ENCODE data around the gene PLK4.
"Not testable (repeated sequence)": the region's sequence is repeated elsewhere in the genome, so short reads cannot be mapped to it uniquely, and the experiment has no call there.

PLK4 gene

DNA sequence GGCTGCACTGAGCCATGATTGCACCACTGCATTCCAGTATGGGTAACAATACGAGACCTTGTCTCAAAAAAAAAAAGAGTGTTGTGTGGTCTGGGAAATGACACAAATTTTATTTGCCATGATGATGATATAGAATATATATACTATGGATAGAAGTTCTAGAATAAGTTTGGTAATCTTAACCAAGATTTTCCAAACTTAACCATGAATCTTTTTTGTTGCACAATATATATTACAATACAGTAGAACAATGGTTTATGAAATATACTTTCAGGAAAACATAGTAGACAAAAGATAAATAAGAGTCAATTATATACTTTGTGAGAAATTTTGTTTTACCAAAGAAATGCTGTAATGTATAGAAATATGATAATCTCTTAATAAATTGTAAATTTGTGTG, 49.5 kb downstream of the PLK4 start:
- TF ChIP-seq, protein P1, sequence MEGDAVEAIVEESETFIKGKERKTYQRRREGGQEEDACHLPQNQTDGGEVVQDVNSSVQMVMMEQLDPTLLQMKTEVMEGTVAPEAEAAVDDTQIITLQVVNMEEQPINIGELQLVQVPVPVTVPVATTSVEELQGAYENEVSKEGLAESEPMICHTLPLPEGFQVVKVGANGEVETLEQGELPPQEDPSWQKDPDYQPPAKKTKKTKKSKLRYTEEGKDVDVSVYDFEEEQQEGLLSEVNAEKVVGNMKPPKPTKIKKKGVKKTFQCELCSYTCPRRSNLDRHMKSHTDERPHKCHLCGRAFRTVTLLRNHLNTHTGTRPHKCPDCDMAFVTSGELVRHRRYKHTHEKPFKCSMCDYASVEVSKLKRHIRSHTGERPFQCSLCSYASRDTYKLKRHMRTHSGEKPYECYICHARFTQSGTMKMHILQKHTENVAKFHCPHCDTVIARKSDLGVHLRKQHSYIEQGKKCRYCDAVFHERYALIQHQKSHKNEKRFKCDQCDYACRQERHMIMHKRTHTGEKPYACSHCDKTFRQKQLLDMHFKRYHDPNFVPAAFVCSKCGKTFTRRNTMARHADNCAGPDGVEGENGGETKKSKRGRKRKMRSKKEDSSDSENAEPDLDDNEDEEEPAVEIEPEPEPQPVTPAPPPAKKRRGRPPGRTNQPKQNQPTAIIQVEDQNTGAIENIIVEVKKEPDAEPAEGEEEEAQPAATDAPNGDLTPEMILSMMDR (IDR thresholded peaks at IDR 0.05; ENCODE audit: insufficient read depth, low read length): no peak
- TF ChIP-seq, protein P2, sequence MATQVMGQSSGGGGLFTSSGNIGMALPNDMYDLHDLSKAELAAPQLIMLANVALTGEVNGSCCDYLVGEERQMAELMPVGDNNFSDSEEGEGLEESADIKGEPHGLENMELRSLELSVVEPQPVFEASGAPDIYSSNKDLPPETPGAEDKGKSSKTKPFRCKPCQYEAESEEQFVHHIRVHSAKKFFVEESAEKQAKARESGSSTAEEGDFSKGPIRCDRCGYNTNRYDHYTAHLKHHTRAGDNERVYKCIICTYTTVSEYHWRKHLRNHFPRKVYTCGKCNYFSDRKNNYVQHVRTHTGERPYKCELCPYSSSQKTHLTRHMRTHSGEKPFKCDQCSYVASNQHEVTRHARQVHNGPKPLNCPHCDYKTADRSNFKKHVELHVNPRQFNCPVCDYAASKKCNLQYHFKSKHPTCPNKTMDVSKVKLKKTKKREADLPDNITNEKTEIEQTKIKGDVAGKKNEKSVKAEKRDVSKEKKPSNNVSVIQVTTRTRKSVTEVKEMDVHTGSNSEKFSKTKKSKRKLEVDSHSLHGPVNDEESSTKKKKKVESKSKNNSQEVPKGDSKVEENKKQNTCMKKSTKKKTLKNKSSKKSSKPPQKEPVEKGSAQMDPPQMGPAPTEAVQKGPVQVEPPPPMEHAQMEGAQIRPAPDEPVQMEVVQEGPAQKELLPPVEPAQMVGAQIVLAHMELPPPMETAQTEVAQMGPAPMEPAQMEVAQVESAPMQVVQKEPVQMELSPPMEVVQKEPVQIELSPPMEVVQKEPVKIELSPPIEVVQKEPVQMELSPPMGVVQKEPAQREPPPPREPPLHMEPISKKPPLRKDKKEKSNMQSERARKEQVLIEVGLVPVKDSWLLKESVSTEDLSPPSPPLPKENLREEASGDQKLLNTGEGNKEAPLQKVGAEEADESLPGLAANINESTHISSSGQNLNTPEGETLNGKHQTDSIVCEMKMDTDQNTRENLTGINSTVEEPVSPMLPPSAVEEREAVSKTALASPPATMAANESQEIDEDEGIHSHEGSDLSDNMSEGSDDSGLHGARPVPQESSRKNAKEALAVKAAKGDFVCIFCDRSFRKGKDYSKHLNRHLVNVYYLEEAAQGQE (IDR thresholded peaks at IDR 0.05; ENCODE audit: insufficient replicate concordance, low read depth): no peak
- no peak for TF ChIP-seq GABPA (IDR thresholded peaks at IDR 0.05; ENCODE audit: low read depth)
- TF ChIP-seq POLR2AphosphoS5 (IDR thresholded peaks at IDR 0.05; ENCODE audit: low read depth): no peak
- no peak for TF ChIP-seq SPI1 (IDR thresholded peaks at IDR 0.05; ENCODE audit: borderline replicate concordance, low read depth)
- no peak overlapping the region for H3K4me3 ChIP-seq (replicated peaks; ENCODE audit: insufficient read depth, low read length)
- H3K27me3 ChIP-seq (ENCODE audit: insufficient read depth, poor library complexity, severe bottlenecking): no peaks in the 10 kb centered on the region
- no peak overlapping the region for H3K27ac ChIP-seq (replicated peaks)
- no peak for DNase-seq (ENCODE audit: low read depth in 1 of 2, low spot score in 1 of 2)

DNA sequence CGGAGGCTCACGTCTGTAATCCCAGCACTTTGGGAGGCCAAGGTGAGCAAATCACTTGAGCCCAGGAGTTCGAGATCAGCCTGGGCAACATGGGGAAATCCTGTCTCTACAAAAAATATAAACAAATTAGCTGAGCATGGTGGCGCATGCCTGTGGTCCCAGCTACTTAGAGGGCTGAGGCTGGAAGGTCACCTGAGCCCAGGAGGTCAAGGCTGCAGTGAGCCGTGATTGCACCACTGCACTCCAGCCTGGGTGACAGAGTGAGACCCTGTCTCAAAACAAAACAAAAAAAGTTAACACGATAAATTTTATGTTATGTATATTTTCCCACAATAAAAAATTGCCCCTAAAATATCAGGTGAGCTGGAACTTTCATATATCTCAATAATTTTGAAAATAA, 51.1 kb downstream of the PLK4 start:
- not testable (repeated sequence) for H3K4me3 ChIP-seq (replicated peaks; ENCODE audit: insufficient read depth, low read length); H3K27ac ChIP-seq (replicated peaks); H3K27me3 ChIP-seq (ENCODE audit: insufficient read depth, poor library complexity, severe bottlenecking); DNase-seq (ENCODE audit: low read depth in 1 of 2, low spot score in 1 of 2)

DNA sequence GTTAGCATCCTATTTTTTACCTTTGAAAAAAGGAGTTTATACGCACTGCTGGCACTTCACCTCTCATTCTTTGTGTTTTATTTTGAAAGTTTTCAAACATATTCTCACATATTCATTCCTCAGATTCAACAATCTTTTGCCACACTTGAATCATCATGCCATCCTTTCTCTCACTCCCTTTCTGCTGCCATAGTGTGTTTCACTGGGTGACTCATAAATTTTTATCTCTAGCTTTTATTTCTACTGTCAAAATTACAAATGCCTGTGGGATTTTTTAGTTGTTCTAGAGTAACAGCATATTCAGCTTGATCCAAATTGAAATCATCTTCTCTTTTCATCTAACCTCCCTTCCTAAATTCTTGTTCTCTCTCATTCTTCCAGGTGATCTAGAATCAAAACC, 56.3 kb downstream of the PLK4 start:
- Histone ChIP-seq H3K27ac (replicated peaks) (no peak overlapping the region), H3K27me3 (ENCODE audit: insufficient read depth, poor library complexity, severe bottlenecking) (no peaks in the 10 kb centered on the region), H3K4me3 (replicated peaks; ENCODE audit: insufficient read depth, low read length) (no peak overlapping the region)
- no peak for DNase-seq (ENCODE audit: low read depth in 1 of 2, low spot score in 1 of 2)
- TF ChIP-seq, protein P2 (IDR thresholded peaks at IDR 0.05; ENCODE audit: insufficient replicate concordance, low read depth): no peak
- TF ChIP-seq SPI1 (IDR thresholded peaks at IDR 0.05; ENCODE audit: borderline replicate concordance, low read depth) (no peak), GABPA (IDR thresholded peaks at IDR 0.05; ENCODE audit: low read depth) (no peak), POLR2AphosphoS5 (IDR thresholded peaks at IDR 0.05; ENCODE audit: low read depth) (no peak)
- TF ChIP-seq, protein P1 (IDR thresholded peaks at IDR 0.05; ENCODE audit: insufficient read depth, low read length): no peak

All from HL-60 (cell line).